ENCODE data around the gene ANKRD24.
A peak's percentile ranks its signal among the peaks of the same experiment; 100 is the strongest.
"Not testable (repeated sequence)": the region's sequence is repeated elsewhere in the genome, so short reads cannot be mapped to it uniquely, and the experiment has no call there.

The ANKRD24 gene

GRCh38 chr19:4230237-4230636 lies 47.7 kb downstream of the ANKRD24 start:
- DNase-seq (ENCODE audit: low read depth in 2 of 2): not testable (repeated sequence)

DNA sequence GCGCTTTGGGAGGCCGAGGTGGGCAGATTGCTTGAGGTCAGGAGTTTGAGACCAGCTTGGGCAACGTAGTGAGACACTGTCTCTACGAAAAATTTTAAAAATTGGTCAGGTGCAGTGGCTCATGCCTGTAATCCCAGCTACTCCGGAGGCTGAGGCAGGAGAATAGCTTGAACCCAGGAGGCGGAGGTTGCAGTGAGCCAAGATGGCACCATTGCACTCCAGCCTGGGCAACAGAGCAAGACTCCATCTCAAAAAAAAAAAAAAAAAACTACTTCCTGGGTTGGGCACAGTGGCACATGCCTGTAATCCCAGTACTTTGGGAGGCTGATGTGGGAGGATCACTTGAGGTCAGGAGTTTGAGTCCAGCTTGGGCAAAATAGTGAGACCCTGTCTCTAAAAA lies 49.0 kb downstream of the ANKRD24 start:
- not testable (repeated sequence) for DNase-seq (ENCODE audit: low read depth in 2 of 2)

DNA sequence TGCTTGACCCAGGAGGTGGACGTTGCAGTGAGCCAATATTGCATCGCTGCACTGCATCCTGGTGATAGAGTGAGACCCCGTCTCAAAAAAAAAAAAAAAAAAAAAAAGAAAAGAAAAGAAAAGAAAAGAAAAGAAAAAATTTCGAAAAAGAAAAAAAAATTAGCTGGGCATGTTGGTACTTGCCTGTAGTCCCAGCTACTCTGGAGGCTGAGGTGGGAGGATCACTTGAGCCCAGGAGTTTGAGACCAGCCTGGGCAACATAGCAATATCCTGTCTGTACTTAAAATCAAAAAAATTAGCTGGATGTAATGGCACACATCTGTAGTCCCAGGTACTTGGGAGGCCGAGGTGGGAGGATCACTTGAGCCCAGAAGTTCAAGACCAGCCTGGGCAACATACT lies 49.6 kb downstream of the ANKRD24 start:
- DNase-seq (ENCODE audit: low read depth in 2 of 2): not testable (repeated sequence)

DNA sequence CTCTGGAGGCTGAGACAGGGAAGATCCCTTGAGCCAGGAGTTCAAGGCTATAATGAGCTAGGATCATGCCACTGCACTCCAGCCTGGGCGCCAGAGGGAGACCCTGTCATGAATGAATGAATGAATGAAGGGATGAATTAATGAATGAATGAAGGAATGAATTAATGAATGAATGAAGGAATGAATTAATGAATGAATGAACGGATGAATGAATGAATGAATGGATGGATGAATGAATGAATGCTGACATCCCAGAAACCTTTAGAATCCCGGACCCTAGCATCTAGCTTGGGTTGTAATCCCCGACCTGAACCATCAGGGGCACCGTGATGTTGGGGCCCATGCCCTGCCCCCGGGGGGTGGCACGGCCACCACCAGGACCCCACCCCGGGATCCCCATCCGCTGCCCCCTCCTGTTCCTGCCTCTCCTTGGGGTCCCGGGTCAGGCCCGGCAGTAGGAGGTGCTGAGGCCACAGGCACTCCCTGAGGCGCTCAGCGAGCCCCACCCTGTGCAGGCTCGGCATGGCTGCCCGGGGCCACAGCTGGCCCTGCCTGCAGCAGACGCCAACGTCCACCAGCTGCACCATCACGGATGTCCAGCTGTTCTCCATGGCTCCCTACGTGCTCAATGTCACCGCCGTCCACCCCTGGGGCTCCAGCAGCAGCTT lies 50.3 kb downstream of the ANKRD24 start:
- no peak for DNase-seq (ENCODE audit: low read depth in 2 of 2)

GRCh38 chr19:4233282-4233853 lies 50.9 kb downstream of the ANKRD24 start:
- DNase-seq (ENCODE audit: low read depth in 2 of 2): no peak

GRCh38 chr19:4234142-4234861 lies 51.8 kb downstream of the ANKRD24 start:
- DNase-seq (ENCODE audit: low read depth in 2 of 2): no peak

DNA sequence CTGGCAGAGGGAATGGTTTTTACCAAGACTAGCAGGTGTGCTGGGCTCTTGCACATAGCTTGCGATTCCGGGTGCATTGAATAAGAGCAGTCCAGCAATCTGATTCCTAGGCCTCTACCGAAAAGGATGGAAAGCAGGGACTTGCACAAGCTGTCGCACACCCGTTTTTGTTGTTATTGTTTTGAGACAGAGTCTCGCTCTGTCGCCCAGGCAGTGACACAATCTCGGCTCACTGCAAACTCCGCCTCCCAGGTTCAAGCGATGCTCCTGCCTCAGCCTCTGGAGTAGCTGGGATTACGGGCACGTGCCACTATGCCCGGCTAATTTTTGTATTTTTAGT lies 52.3 kb downstream of the ANKRD24 start:
- no peak for DNase-seq (ENCODE audit: low read depth in 2 of 2)

- not testable (repeated sequence) for DNase-seq (ENCODE audit: low read depth in 2 of 2)
Observed at GRCh38 chr19:4237510-4237909, 55.0 kb downstream of the ANKRD24 start.

- no peak for DNase-seq (ENCODE audit: low read depth in 2 of 2)
Observed at GRCh38 chr19:4238831-4239230, 56.3 kb downstream of the ANKRD24 start.

DNA sequence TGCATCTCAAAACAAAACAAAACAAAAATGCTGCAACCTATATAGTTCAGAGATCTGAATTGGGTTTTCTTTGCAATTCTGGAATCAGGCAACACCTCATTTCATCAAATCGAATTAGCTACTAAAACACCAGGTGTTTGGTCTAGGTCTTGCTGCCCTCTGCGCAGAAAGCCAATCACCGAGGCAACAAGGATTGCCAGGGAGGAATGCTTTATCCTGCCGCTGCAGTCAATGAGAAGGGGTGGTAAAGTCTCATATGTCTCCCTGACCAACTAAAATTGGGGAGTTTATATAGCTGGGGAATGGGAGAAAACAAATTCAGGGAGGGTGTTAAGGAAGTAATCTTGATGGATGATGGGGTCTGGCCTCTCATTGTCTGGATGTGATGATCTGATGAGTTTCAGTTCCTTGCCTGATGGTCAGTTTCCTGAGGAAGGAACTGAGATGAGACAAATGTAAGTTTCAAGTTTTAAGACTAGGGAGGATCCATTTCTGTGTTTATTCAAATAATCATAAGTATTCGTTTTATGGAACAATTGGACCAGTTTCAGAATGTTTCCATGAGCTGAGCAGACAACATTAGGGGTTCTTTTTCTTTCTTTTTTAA lies 59.4 kb downstream of the ANKRD24 start:
- DNase-seq (ENCODE audit: low read depth in 2 of 2): no peak

DNA sequence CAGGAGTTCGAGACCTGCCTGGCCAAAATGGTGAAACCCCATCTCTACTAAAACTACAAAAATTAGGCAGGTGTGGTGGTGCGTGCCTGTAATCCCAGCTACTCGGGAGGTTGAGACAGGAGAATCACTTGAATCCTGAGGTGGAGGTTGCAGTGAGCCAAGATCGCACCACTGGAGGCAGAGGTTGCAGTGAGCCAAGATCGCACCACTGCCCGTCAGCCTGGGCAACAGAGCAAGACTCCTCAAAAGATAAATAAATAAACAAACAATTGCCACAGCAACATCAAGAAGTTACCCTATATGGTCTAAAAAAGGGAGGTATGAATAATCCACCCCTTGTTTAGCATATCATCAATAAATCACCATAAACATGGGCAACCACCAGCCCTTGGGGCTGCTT lies 63.4 kb downstream of the ANKRD24 start:
- not testable (repeated sequence) for DNase-seq (ENCODE audit: low read depth in 2 of 2)

- DNase-seq (ENCODE audit: low read depth in 2 of 2): peak; percentile 99
Observed at GRCh38 chr19:4246767-4247593, 64.5 kb downstream of the ANKRD24 start, which contains the start of gene YJU2. YJU2 (plus strand) TSS chr19:4247080; CDS start chr19:4247147, 67 bp downstream.

GRCh38 chr19:4256563-4256962 lies 74.1 kb downstream of the ANKRD24 start:
- DNase-seq (ENCODE audit: low read depth in 2 of 2): no peak

GRCh38 chr19:4257025-4257424 lies 74.5 kb downstream of the ANKRD24 start:
- no peak for DNase-seq (ENCODE audit: low read depth in 2 of 2)

DNA sequence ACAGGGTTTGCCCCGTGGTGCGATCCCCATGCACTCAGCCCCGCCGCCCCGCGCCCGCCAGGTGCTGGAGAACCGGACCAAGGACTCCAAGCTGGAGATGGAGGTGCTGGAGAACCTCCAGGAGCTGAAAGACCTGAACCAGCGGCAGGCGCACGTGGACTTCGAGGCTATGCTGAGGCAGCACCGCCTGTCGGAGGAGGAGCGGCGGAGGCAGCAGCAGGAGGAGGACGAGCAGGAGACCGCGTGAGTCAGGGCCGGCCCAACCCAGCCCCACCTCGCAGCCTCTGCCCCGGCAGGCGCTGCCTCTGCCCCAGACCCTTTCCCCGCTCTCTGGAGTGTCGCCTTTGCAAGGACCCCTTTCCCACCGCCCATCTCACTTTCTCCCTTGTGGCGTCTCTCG lies 75.7 kb downstream of the ANKRD24 start:
- DNase-seq (ENCODE audit: low read depth in 2 of 2): no peak

DNA sequence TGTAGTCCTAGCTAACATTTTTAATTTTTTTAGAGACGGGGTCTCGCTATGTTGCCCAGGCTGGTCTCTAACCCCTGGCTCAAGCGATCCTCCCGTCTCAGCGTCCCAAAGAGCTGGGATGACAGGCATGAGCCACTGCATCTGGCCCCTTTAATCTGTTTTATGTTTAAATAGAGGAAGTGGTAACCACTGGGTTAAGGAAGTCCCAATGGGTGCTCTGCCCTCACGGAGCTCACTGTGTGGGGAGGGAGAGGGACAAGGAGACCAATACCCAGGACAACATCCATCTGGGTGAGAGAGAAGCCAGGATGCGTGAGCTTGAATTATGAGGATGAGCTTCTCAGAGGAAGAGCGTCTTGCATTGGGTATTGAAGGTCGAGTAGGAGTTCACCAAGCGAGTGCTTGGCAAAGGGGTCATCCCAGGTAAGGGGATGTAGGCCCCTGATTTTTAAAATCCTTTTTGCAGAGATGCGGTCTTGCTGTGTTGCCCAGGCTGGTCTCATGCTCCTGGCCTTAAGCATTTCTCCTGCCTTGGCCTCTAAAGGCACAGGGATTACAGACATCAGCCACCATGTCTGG lies 78.2 kb downstream of the ANKRD24 start:
- DNase-seq (ENCODE audit: low read depth in 2 of 2): no peak

GRCh38 chr19:4264812-4265211 lies 82.3 kb downstream of the ANKRD24 start:
- DNase-seq (ENCODE audit: low read depth in 2 of 2): no peak

DNA sequence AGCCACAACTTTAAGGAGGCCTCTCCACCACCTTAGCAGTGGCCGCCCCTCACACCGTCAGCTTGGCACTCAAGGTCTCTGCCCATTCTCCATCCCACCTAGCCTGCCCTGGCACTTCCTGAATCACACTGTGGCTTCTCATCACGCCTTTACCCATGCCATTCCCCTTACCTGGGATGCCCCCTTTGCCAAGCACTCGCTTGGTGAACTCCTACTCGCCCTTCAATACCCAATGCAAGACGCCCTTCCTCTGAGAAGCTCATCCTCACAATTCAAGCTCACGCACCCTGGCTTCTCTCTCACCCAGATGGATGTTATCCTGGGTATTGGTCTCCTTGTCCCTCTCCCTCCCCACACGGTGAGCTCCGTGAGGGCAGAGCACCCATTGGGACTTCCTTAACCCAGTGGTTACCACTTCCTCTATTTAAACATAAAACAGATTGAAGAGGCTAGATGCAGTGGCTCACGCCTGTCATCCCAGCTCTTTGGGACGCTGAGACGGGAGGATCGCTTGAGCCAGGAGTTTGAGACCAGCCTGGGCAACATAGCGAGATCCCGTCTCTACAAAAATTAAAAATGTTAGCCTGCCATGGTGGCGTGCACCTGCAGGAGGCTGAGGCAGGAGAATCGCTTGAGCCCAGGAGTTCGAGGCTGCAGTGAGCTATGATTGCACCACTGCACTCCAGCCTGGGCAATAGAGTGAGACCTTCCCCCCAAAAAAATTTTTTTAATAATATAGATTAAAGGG lies 83.9 kb downstream of the ANKRD24 start:
- DNase-seq (ENCODE audit: low read depth in 2 of 2): no peak

DNA sequence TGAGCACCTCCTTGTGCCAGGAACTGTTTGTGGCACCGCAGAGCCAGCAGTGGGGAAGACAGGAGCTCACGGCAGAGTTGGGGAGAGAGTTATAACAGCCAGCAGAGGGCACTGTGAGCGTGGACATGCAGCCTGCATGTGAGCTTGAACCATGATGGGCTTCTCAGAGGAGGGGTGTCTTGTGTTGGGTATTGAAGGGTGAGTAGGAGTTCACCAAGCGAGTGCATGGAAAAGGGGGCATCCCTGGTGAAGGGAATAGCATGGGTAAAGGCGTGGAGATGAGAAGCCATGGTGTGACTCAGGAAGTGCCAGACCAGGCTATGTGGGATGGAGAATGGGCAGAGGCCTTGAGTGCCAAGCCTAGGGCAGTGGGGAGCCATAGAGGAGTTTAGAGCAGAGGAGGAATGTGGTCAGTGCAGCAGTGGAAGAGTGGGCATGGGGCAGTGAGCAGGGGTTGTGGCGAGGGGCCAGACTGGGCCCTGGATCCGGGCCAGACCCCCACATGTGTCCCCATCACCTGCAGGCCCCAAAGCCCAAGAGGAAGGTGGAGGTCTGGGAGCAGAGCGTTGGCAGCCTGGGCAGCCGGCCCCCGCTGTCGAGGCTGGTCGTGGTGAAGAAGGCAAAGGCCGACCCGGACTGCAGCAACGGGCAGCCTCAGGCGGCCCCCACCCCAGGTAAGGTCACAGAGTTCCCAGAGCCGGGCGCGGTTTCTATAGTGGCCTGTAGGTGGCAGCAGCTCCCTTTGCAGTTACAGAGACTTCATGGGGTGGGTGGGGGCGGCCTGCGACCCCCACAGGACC lies 84.8 kb downstream of the ANKRD24 start:
- DNase-seq (ENCODE audit: low read depth in 2 of 2): no peak

Data from fibroblast of skin of left biceps (primary cell).